Esophagus squamous epithelium (tissue), 4 donors: ENCODE measurements around the gene PDZD7.

Source experiments
- POLR2A ChIP-seq, 4 donors: fragments of 450-650 bp; IDR thresholded peaks; one replicate each; pipeline ENCODE4 v1.6.1; 2017; ENCODE audit warnings: antibody characterized with exemption in 4 of 4, mild to moderate bottlenecking in 4 of 4, moderate library complexity in 3 of 4
- TF ChIP-seq, protein P1 (sequence below), 6 experiments: fragments of 450-650 bp in 4 of 6; fragments of 200-600 bp in 2 of 6; sonication (generic) in 2 of 6; IDR thresholded peaks; one replicate each; pipeline ENCODE4 v1.5.1; 2016 to 2019; ENCODE audit warnings: antibody characterized with exemption in 6 of 6, mild to moderate bottlenecking in 4 of 6, moderate library complexity in 4 of 6

DNA sequence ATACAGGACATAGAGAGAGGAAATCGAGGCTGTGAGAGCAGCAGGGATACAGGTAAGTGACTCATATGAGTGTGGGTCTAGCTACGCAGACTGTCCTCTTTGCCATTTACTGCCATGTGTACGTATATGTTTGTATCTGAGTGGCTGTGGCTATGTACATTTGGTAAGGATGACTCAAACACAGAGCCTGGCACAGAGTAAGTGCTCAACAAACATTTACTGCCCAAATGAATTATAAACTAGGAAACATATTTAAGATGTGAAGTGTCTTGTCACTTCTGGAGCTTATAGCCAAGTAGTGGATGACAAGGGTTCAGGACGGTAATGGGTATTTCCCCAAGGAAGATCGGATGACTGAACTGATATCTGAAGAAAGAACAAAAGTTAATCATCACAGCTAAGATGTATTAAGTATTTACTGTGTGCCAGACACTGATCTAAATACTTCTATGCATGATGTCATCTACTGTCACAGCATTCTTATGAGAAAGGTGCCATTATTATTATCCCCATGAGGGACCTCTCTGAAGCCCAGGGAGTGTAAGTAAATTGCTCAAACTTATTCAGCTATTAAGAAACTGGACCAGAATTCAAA, 49.7 kb downstream of the PDZD7 start:
- TF ChIP-seq POLR2A (IDR thresholded peaks at IDR 0.05), result no peak
- TF ChIP-seq, protein P1, sequence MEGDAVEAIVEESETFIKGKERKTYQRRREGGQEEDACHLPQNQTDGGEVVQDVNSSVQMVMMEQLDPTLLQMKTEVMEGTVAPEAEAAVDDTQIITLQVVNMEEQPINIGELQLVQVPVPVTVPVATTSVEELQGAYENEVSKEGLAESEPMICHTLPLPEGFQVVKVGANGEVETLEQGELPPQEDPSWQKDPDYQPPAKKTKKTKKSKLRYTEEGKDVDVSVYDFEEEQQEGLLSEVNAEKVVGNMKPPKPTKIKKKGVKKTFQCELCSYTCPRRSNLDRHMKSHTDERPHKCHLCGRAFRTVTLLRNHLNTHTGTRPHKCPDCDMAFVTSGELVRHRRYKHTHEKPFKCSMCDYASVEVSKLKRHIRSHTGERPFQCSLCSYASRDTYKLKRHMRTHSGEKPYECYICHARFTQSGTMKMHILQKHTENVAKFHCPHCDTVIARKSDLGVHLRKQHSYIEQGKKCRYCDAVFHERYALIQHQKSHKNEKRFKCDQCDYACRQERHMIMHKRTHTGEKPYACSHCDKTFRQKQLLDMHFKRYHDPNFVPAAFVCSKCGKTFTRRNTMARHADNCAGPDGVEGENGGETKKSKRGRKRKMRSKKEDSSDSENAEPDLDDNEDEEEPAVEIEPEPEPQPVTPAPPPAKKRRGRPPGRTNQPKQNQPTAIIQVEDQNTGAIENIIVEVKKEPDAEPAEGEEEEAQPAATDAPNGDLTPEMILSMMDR (IDR thresholded peaks at IDR 0.05), result no peak
